Skeletal muscle tissue (tissue), 4 donors: ENCODE results near the gene ITGA11. TPM values are rescaled to one million over a fixed set of nuclear protein-coding genes. Genes with fewer than 3 reads are reported as not detected.

Source experiments
- H3K27ac ChIP-seq: one replicate; pipeline ENCODE4 v1.7.0; 2013; ENCODE audit warnings: mild to moderate bottlenecking, low read depth, low read length, inconsistent platforms
- H3K27me3 ChIP-seq, 3 donors: one replicate each; pipeline ENCODE4 v1.7.0; 2013; ENCODE audit warnings: low read length in 3 of 3; ENCODE audit not compliant: control insufficient read depth in 3 of 3, insufficient read depth in 3 of 3
- H3K36me3 ChIP-seq, 3 donors: one replicate each; pipeline ENCODE4 v1.7.0; 2013; ENCODE audit warnings: low read length in 3 of 3; ENCODE audit not compliant: control insufficient read depth in 3 of 3, insufficient read depth in 3 of 3
- H3K4me1 ChIP-seq, 3 donors: one replicate each; pipeline ENCODE4 v1.7.0; 2013; ENCODE audit warnings: low read length in 3 of 3, mild to moderate bottlenecking in 3 of 3; ENCODE audit not compliant: control insufficient read depth in 3 of 3, insufficient read depth in 3 of 3
- H3K4me3 ChIP-seq, 3 donors: one replicate each; pipeline ENCODE4 v1.7.0; 2013; ENCODE audit warnings: low read length in 3 of 3
- H3K9ac ChIP-seq, 3 donors: one replicate each; pipeline ENCODE4 v1.7.0; 2013; ENCODE audit warnings: low read length in 3 of 3, mild to moderate bottlenecking in 3 of 3, moderate library complexity in 2 of 3, low read depth in 1 of 3
- H3K9me3 ChIP-seq, 3 donors: one replicate each; pipeline ENCODE4 v1.7.0; 2013; ENCODE audit warnings: low read length in 3 of 3; ENCODE audit not compliant: control insufficient read depth in 3 of 3
- total RNA-seq: library from RNA; depleted of rRNA; stranded (reverse); fragments of >200 nt; gene quantifications from one replicate; pipeline ENCODE4 v1.2.3, GENCODE V29; 2014
- donor health status: Osteomylitis.

ITGA11 gene
- total RNA-seq, 1 donor from 2014 or later: 5.7 TPM

DNA sequence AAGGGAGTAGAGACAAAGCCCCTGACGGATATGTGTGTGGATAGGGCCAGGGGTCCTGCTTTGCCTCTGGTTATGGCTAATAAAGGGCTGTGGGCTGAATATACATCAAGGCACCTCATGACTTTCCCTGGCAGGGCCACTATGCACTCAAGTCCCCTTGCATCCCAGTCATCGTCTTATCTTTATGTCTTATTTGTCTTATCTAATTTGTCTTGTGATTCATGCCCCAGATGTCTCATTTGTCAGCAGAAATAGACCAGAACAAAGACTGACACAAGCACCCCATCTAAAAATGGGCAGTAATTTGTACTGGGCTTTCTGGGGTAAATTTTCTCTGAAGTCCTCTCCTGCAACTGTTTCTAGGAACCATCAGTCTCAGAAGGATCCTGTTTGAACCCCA lies 68.6 kb downstream of the ITGA11 start:
- Histone ChIP-seq H3K9ac (no peak overlapping the region), H3K27me3 (peaks cover 0 to under 1% (median 0%) of the 10 kb centered on the region in 3 donors), H3K27ac (peak overlapping the region; percentile 22), H3K36me3 (no peaks in the 10 kb centered on the region), H3K4me3 (no peak overlapping the region), H3K4me1 (peaks cover 51 to 60% (median 58%) of the 10 kb centered on the region in 3 donors), H3K9me3 (no peaks in the 10 kb centered on the region)

DNA sequence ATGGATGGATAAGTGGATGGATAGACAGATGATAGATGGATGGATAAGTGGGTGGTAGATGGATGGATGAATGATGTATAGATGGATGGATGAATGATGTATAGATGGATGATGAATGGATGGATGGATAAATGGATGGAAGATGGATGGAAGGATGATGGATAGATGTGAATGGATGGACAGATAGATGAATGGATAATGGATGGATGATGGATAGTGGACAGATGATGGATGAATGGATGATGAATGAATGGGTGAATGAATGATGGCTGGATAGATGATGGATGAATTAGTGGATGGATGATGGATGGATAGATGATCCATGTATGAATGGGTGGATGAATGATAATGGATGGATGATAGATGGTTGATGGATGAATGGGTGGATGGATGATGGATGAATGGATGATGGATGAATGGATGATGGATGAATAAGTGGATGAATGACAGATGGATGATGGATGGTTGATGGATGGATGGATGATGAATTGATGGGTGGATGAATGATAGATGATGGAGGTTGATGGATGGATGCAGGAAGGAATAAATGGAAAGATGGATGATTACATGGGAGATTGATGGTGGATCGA lies 69.3 kb downstream of the ITGA11 start:
- H3K9me3 ChIP-seq: no peaks in the 10 kb centered on the region
- no peak overlapping the region for H3K4me3 ChIP-seq
- peaks cover 45 to 56% (median 52%) of the 10 kb centered on the region in 3 donors for H3K4me1 ChIP-seq
- no peaks in the 10 kb centered on the region for H3K36me3 ChIP-seq
- H3K27ac ChIP-seq: no peak overlapping the region
- peaks cover 0 to 4% (median 0%) of the 10 kb centered on the region in 3 donors for H3K27me3 ChIP-seq
- H3K9ac ChIP-seq: no peak overlapping the region

DNA sequence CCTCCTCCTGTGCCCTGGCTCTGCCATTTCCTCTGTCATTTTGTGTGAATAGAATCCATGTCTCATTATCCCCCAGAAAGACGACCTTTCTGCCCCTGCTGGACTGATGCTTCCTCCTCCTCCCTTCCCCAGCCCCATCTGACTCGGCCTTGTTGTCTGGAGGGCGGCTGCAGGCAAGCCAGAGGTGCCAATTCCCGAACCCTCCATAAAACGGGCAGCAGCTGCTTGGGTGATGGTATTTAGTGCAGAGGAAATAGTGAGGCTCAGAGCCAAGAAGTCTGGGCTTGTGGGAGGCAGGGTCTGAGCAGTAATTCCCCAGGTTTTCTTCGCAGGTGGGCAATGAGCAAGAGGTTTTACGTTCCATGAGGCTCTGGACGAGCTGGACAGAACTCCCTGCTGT lies 71.2 kb downstream of the ITGA11 start:
- no peak overlapping the region for H3K4me3 ChIP-seq

DNA sequence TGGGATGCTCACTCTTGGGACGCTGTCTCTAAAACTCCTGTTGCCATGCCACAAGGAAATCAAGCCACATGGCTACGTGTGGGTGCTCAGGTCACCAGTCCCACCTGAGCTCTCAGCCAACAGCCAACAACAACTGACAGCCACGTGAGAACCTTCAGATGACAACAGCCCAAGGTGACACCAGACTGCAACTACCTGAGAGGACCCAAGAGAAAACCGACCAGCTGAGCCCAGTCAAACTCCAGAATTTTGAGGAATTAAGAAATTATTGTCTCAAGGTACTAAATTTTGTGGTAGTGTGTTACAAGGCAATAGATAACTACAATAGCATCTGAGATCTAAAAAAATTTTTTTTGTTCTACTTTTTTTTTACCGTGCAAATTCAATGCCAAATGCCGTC lies 75.2 kb downstream of the ITGA11 start:
- Histone ChIP-seq H3K9ac (no peak overlapping the region), H3K27ac (no peak overlapping the region), H3K27me3 (peaks cover 0 to 4% (median 0%) of the 10 kb centered on the region in 3 donors), H3K36me3 (no peaks in the 10 kb centered on the region), H3K9me3 (no peaks in the 10 kb centered on the region), H3K4me1 (peaks cover 12 to 18% (median 15%) of the 10 kb centered on the region in 3 donors), H3K4me3 (no peak overlapping the region)

More for the DNA sequence above, 71.2 kb downstream of the ITGA11 start:
- Histone ChIP-seq H3K36me3 (no peaks in the 10 kb centered on the region), H3K27ac (no peak overlapping the region), H3K9me3 (no peaks in the 10 kb centered on the region), H3K27me3 (peaks cover 0 to 4% (median 0%) of the 10 kb centered on the region in 3 donors), H3K9ac (no peak overlapping the region), H3K4me1 (peaks cover 29 to 37% (median 33%) of the 10 kb centered on the region in 3 donors)

DNA sequence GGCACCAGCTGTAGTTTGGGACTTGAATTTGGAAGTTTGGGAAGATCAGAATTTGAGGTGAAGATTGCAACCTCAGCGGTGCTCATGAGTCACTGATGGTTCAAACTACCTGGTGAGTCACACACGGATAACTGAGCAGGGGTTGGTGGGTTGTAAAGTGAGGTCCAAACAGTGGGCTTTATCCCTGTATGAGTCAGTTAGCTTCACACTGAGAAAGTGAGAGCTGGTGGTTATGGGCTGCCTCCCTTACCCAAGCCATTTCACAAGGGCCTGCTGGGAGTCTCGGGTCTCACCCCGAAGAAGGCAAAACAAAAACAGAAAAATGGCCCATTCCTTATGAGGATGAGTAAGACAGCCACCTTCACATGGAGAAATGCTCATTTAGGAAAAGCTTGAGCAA lies 77.0 kb downstream of the ITGA11 start:
- H3K9me3 ChIP-seq: no peaks in the 10 kb centered on the region
- H3K9ac ChIP-seq: no peak overlapping the region
- peaks cover 0 to 4% (median 0%) of the 10 kb centered on the region in 3 donors for H3K27me3 ChIP-seq
- H3K36me3 ChIP-seq: peaks cover 0 to 2% (median 0%) of the 10 kb centered on the region in 3 donors
- H3K4me3 ChIP-seq: no peak overlapping the region
- peaks cover 0 to 12% (median 5%) of the 10 kb centered on the region in 3 donors for H3K4me1 ChIP-seq
- H3K27ac ChIP-seq: no peak overlapping the region

DNA sequence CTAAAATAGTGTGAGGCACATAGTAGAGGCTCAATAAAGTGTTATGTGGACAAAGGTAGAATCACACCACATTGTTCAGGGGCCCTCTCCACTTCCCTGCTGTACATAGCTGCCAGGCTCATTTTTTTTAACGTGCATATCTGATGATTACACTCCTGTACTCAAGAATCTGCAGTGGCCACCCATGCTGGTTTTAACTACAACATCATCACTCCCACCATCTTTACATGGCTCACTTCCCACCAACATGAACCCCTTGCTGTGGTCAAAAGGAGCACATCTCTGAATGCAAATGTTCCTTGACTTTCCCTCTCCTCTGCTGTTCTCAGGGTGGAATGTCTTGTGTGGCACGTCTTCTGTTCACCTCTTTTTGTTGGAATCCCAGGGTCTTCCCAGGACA lies 77.7 kb downstream of the ITGA11 start:
- H3K4me1 ChIP-seq: peaks cover 0 to 12% (median 5%) of the 10 kb centered on the region in 3 donors
- H3K27ac ChIP-seq: no peak overlapping the region
- peaks cover 0 to 4% (median 0%) of the 10 kb centered on the region in 3 donors for H3K27me3 ChIP-seq
- no peak overlapping the region for H3K9ac ChIP-seq
- H3K9me3 ChIP-seq: no peaks in the 10 kb centered on the region
- peaks cover 0 to 2% (median 0%) of the 10 kb centered on the region in 3 donors for H3K36me3 ChIP-seq
- H3K4me3 ChIP-seq: no peak overlapping the region

DNA sequence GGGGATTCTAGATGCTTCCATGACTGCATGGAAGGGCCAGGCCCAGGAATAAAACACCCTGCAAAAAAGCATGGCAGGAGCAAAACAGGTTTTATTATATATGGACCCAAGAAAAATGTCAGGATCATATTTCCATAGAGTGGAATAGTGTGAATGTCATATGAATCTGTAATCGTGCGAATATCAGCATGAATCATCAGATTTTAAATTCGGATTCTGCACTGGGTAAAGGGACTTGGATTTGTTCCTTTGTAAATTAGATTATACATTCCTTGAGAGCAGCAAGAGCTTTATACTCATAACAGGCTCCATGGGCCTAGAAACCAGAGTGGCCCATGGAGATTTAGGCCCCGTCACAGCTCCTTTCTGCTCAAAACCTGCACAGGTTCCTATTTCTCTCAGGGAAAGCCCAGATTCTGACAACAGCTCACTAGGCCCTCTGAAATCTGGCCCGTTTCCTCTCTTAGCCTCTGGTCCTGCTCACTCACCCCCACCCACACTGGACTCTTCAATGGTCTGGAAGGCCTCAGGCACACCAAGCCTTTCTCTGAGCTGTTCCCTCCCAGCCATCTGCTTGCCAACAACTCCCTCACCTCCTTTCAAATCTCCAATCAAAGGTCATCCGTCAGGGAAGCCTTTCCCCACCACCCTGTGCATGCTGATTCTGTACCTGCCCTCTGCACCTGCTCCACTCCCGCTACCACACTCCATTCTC lies 78.4 kb downstream of the ITGA11 start:
- Histone ChIP-seq H3K27ac (no peak overlapping the region), H3K36me3 (peaks cover 0 to 2% (median 0%) of the 10 kb centered on the region in 3 donors), H3K4me1 (peaks cover 0 to 16% (median 5%) of the 10 kb centered on the region in 3 donors), H3K27me3 (peaks cover 0 to 4% (median 0%) of the 10 kb centered on the region in 3 donors), H3K4me3 (no peak overlapping the region), H3K9me3 (no peaks in the 10 kb centered on the region), H3K9ac (no peak overlapping the region)

DNA sequence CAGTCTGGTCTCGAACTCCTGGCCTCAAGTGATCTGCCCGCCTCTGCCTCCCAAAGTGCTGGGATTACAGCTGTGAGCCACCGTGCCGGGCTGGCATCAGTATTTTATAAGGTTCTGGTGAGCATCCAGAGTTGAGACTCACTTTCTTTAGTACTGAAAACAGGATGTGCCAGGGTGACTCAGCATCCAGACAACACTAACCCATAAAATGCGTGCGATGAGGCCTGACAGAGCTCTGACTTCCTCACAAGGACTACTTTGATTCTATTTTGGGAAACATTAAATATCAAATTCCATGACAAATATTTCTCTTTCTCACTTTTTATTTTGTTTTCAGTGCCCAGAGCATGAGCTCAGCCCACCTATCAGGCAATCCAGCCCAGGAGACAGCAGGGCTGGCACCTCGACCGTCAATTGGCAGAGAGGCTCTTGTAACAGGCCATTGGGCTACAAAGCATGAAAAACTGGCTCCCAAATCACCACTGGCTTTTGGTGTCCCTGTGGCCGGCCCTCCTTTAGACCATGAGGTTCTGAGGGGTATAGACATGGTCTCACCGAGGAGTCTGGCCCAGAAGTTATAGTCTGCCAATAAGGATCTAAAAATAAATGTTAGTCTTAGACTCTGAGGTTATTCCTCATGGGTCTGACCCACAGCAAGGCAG lies 79.4 kb downstream of the ITGA11 start:
- Histone ChIP-seq H3K27ac (peak overlapping the region; percentile 67), H3K27me3 (no peaks in the 10 kb centered on the region), H3K36me3 (peaks cover 0 to 2% (median 0%) of the 10 kb centered on the region in 3 donors), H3K4me3 (no peak overlapping the region), H3K4me1 (peaks cover 0 to 19% (median 5%) of the 10 kb centered on the region in 3 donors), H3K9ac (peak overlapping the region in 1 of 3 donors; percentile 8), H3K9me3 (no peaks in the 10 kb centered on the region)

DNA sequence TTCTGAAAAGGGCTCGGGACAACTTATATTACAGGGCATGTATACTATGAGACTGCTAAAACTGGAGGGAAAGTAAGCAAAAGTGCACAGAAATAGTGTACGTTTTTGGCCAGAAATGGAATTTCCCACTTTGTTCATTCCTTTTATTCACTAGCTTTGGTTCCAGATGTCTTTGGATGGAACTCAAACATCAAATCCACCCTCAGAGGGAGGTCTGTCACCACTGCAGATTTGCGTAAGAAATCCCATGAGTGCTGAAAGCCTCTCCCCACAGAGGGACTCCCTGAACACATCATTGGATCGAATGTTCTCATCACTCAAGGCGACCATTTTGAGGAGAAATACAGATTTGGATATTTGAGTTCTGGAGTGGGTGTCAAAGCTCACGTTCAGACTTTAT lies 82.8 kb downstream of the ITGA11 start:
- Histone ChIP-seq H3K9me3 (no peaks in the 10 kb centered on the region), H3K9ac (no peak overlapping the region), H3K4me1 (peaks cover 0 to 19% (median 5%) of the 10 kb centered on the region in 3 donors), H3K27ac (no peak overlapping the region), H3K36me3 (peaks cover 0 to 2% (median 0%) of the 10 kb centered on the region in 3 donors), H3K27me3 (no peaks in the 10 kb centered on the region), H3K4me3 (no peak overlapping the region)

DNA sequence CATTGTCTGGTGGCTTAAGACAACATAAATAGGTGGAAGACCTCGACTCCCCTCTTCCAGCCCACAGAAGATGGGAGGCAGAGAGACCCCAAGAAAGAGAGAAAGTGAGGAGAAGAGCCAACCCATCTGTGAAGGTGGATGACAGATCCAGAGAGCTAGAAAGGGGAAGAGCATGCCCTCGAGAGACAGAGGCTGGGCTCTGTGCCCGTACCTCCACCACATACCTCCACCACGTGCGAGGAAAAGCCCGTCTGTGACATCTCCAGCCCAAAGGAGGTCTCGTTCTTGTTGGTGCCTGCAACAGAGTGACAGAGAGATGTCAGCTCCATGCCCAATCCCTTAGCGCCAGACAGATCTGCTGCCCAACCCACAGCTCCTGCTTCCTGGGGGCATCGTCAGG lies 83.4 kb downstream of the ITGA11 start:
- no peaks in the 10 kb centered on the region for H3K27me3 ChIP-seq
- H3K9me3 ChIP-seq: no peaks in the 10 kb centered on the region
- H3K4me3 ChIP-seq: no peak overlapping the region
- H3K36me3 ChIP-seq: peaks cover 0 to 2% (median 0%) of the 10 kb centered on the region in 3 donors
- H3K9ac ChIP-seq: no peak overlapping the region
- no peak overlapping the region for H3K27ac ChIP-seq
- peaks cover 0 to 19% (median 5%) of the 10 kb centered on the region in 3 donors for H3K4me1 ChIP-seq
